Endometrial microvascular endothelial cells (primary cell): ENCODE data around the gene CENPM. TPM values are rescaled to one million over a fixed set of nuclear protein-coding genes. Genes with fewer than 3 reads are reported as not detected.

Experiments used
- in situ Hi-C: cut with HindIII; loops from 2 replicates; pipeline ENCODE4 v1.10.0; 2017; ENCODE audit warnings: low sequenced_read_pairs, low pct_unique_long_range_greater_than_20kb; ENCODE audit errors: inconsistent ontology term
- total RNA-seq: library from RNA; depleted of rRNA; stranded (reverse); fragments of >200 nt; gene quantifications from one replicate; pipeline ENCODE4 v1.2.3, GENCODE V29; 2015; ENCODE audit errors: inconsistent ontology term

Gene CENPM
- total RNA-seq, 1 donor from 2014 or later = 42.8 TPM

GRCh38 chr22:41917375-41917902 lies 29.5 kb downstream of the CENPM start:
- in situ Hi-C loops = no loop called here

GRCh38 chr22:41916745-41917358 lies 30.1 kb downstream of the CENPM start:
- in situ Hi-C loops = no loop called here

- in situ Hi-C loops = no loop called here
Measured at GRCh38 chr22:41915786-41916493, 31.0 kb downstream of the CENPM start.

GRCh38 chr22:41915035-41915785 lies 31.7 kb downstream of the CENPM start, which contains the start of gene SHISA8:
Gene SHISA8, minus strand, starts transcription at chr22:41915074. Its CDS starts 407 bp downstream, at chr22:41914667.
- in situ Hi-C loops = no loop called here

GRCh38 chr22:41914611-41915034 lies 32.3 kb downstream of the CENPM start:
- in situ Hi-C loops = no loop called here

- in situ Hi-C loops = no loop called here
Measured at GRCh38 chr22:41913842-41914534, 33.0 kb downstream of the CENPM start.

- in situ Hi-C loops = no loop called here
Measured at GRCh38 chr22:41913040-41913719, 33.8 kb downstream of the CENPM start.

GRCh38 chr22:41912338-41913039 lies 34.5 kb downstream of the CENPM start:
- in situ Hi-C loops = no loop called here

GRCh38 chr22:41911001-41911611 lies 35.8 kb downstream of the CENPM start:
- in situ Hi-C loops = no loop called here

- in situ Hi-C loops = no loop called here
Measured at GRCh38 chr22:41910050-41911000, 36.6 kb downstream of the CENPM start.

- in situ Hi-C loops = no loop called here
Measured at GRCh38 chr22:41909310-41910049, 37.5 kb downstream of the CENPM start.

- in situ Hi-C loops = no loop called here
Measured at GRCh38 chr22:41908411-41909309, 38.3 kb downstream of the CENPM start.

GRCh38 chr22:41907436-41908401 lies 39.2 kb downstream of the CENPM start:
- in situ Hi-C loops = no loop called here

- in situ Hi-C loops = no loop called here
Measured at GRCh38 chr22:41906822-41907221, 40.1 kb downstream of the CENPM start.
